Vagina (tissue), 2 donors: ENCODE data around the gene GTF3A. TPM values are rescaled to one million over a fixed set of nuclear protein-coding genes. Genes with fewer than 3 reads are reported as not detected.

Experiments used
- DNase-seq, 2 donors: peaks; one replicate each; pipeline ENCODE4 v3.0.0-alpha.2; 2017; ENCODE audit errors: extremely low spot score in 2 of 2
- H3K27ac ChIP-seq: fragments of 200-600 bp; sonication (generic); one replicate; pipeline ENCODE4 v1.5.1; 2019
- H3K27me3 ChIP-seq: fragments of 200-600 bp; sonication (generic); one replicate; pipeline ENCODE4 v1.5.1; 2019
- H3K36me3 ChIP-seq, 2 donors: fragments of 200-600 bp; sonication (generic); one replicate each; pipeline ENCODE4 v1.5.1; 2017 to 2019
- H3K4me1 ChIP-seq: fragments of 200-600 bp; sonication (generic); one replicate; pipeline ENCODE4 v1.5.1; 2019
- H3K4me3 ChIP-seq, 2 donors: fragments of 200-600 bp; sonication (generic); 1 replicate in 1 of 2; 2 replicates in 1 of 2; pipeline ENCODE4 v1.5.1; 2016 to 2019
- H3K9me3 ChIP-seq: fragments of 200-600 bp; sonication (generic); one replicate; pipeline ENCODE4 v1.5.1; 2019
- POLR2A ChIP-seq, 2 donors: fragments of 450-650 bp; IDR thresholded peaks; one replicate each; pipeline ENCODE4 v1.6.1; 2017; ENCODE audit warnings: antibody characterized with exemption in 2 of 2, mild to moderate bottlenecking in 2 of 2, moderate library complexity in 2 of 2
- POLR2AphosphoS5 ChIP-seq, 2 donors: sonication (generic); formaldehyde crosslinking; IDR thresholded peaks; one replicate each; pipeline ENCODE4 v1.9.0; 2017; ENCODE audit warnings: antibody characterized with exemption in 2 of 2, mild to moderate bottlenecking in 2 of 2, low read depth in 1 of 2; ENCODE audit not compliant: insufficient read depth in 1 of 2
- intact Hi-C: fragments of 100-400 bp; cut with DNase I; formaldehyde crosslinking; loops from one replicate; pipeline ENCODE4 v1.15.1; 2023
- small RNA-seq: library from RNA; depleted of rRNA; stranded (forward); fragments of <200 nt; gene quantifications from one replicate; pipeline ENCODE3, GENCODE V24; 2016
- total RNA-seq: library from RNA; depleted of rRNA; stranded (reverse); fragments of >200 nt; gene quantifications from one replicate; pipeline ENCODE4 v1.2.3, GENCODE V29; 2016
- TF ChIP-seq, protein P1 (sequence below), 3 experiments: fragments of 450-650 bp in 2 of 3; fragments of 200-600 bp in 1 of 3; sonication (generic) in 1 of 3; IDR thresholded peaks; one replicate each; pipeline ENCODE4 v1.5.1; 2017 to 2019; ENCODE audit warnings: antibody characterized with exemption in 3 of 3, mild to moderate bottlenecking in 2 of 3, moderate library complexity in 2 of 3

The GTF3A gene
- total RNA-seq, 1 donor from 2014 or later, result 142 TPM

DNA sequence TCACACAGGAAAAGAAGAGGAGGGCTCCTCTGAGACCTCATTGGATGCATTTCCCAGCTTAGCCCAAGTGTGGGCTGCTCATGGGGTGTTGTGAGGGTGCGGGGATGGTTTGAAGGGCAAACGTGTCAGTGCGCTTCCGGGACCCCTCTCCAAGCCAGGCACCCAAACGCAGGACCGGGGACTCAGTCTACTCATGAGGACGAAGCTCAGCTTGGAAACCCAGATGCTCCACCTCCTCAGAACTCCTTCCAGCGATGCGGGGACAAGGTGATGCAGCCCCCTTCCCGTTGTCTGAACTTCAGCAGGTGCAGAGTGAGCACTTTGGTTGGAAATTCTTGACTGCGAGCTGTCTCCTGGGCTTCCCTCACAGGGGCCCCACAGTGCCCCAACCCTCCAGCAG lies 59.0 kb downstream of the GTF3A start:
- TF ChIP-seq POLR2A (IDR thresholded peaks at IDR 0.05), result no peak
- TF ChIP-seq, protein P1, sequence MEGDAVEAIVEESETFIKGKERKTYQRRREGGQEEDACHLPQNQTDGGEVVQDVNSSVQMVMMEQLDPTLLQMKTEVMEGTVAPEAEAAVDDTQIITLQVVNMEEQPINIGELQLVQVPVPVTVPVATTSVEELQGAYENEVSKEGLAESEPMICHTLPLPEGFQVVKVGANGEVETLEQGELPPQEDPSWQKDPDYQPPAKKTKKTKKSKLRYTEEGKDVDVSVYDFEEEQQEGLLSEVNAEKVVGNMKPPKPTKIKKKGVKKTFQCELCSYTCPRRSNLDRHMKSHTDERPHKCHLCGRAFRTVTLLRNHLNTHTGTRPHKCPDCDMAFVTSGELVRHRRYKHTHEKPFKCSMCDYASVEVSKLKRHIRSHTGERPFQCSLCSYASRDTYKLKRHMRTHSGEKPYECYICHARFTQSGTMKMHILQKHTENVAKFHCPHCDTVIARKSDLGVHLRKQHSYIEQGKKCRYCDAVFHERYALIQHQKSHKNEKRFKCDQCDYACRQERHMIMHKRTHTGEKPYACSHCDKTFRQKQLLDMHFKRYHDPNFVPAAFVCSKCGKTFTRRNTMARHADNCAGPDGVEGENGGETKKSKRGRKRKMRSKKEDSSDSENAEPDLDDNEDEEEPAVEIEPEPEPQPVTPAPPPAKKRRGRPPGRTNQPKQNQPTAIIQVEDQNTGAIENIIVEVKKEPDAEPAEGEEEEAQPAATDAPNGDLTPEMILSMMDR (IDR thresholded peaks at IDR 0.05), result no peak
- TF ChIP-seq POLR2AphosphoS5 (IDR thresholded peaks at IDR 0.05; ENCODE audit: insufficient read depth in 1 of 2, low read depth in 1 of 2), result no peak
- intact Hi-C loops, result no loop called here
- H3K4me3 ChIP-seq, result no peak overlapping the region
- no peaks in the 10 kb centered on the region for H3K9me3 ChIP-seq
- no peaks in the 10 kb centered on the region for H3K36me3 ChIP-seq
- no peaks in the 10 kb centered on the region for H3K4me1 ChIP-seq
- no peaks in the 10 kb centered on the region for H3K27me3 ChIP-seq
- DNase-seq, result no peak
- H3K27ac ChIP-seq, result no peak overlapping the region

Small RNA genes within 50 kb of the gene (small RNA-seq; reads per million reads assigned to genes)
- not detected for gene RNY1P1

Other genes starting within 250 kb of the GTF3A start
- gene RPL21, start 173.1 kb upstream of the GTF3A start, total RNA-seq, result 579 TPM
- gene RASL11A, start 153.8 kb upstream of the GTF3A start, total RNA-seq, result 74.9 TPM
- gene MTIF3, start 25.9 kb downstream of the GTF3A start, total RNA-seq, result 30.0 TPM
- gene LNX2, start 195.9 kb downstream of the GTF3A start, total RNA-seq, result 12.0 TPM
- gene POLR1D, start 197.3 kb downstream of the GTF3A start, total RNA-seq, result 74.2 TPM